ENCODE data around the gene GNG11. TPM values are rescaled to one million over a fixed set of nuclear protein-coding genes. Genes with fewer than 3 reads are reported as not detected.
A peak's percentile ranks its signal among the peaks of the same experiment; 100 is the strongest.

GNG11 gene
- total RNA-seq, 6 experiments from 2014 or later = 26.0 to 31.4 (median 28.1) TPM

- no peak for TF ChIP-seq CTCF (IDR thresholded peaks at IDR 0.05)
- peaks cover 41% of the 10 kb centered on the region for H3K4me1 Mint-ChIP-seq (ENCODE audit: low read depth)
- peak overlapping the region; percentile 97 for H3K27ac Mint-ChIP-seq
- H3K27me3 Mint-ChIP-seq (ENCODE audit: insufficient read depth) = no peaks in the 10 kb centered on the region; the same call in 1 of the 2 replicates
- peak overlapping the region; percentile 98 for H3K4me3 Mint-ChIP-seq
- H3K36me3 Mint-ChIP-seq (ENCODE audit: low read depth) = peaks cover 23% of the 10 kb centered on the region
- no peaks in the 10 kb centered on the region for H3K9me3 Mint-ChIP-seq
- peak; percentile 36 for DNase-seq
These were observed 2.4 kb downstream of the GNG11 start for GRCh38 chr7:93923942-93924341.

GRCh38 chr7:93926800-93927199 lies 5.3 kb downstream of the GNG11 start:
- TF ChIP-seq CTCF (IDR thresholded peaks at IDR 0.05) = no peak
- no peaks in the 10 kb centered on the region for H3K9me3 Mint-ChIP-seq
- H3K4me3 Mint-ChIP-seq = no peak overlapping the region
- H3K27me3 Mint-ChIP-seq (ENCODE audit: insufficient read depth) = no peaks in the 10 kb centered on the region; the same call in 1 of the 2 replicates
- H3K4me1 Mint-ChIP-seq (ENCODE audit: low read depth) = peaks cover 25% of the 10 kb centered on the region
- no peak for DNase-seq
- H3K36me3 Mint-ChIP-seq (ENCODE audit: low read depth) = peaks cover 23% of the 10 kb centered on the region
- no peak overlapping the region for H3K27ac Mint-ChIP-seq

GRCh38 chr7:93927585-93927984 lies 6.0 kb downstream of the GNG11 start:
- Mint-ChIP-seq H3K4me1 (ENCODE audit: low read depth) (peaks cover 25% of the 10 kb centered on the region), H3K4me3 (no peak overlapping the region), H3K9me3 (no peaks in the 10 kb centered on the region), H3K27ac (no peak overlapping the region), H3K36me3 (ENCODE audit: low read depth) (peaks cover 23% of the 10 kb centered on the region), H3K27me3 (ENCODE audit: insufficient read depth) (no peaks in the 10 kb centered on the region)
- no peak for TF ChIP-seq CTCF (IDR thresholded peaks at IDR 0.05)
- DNase-seq = no peak

GRCh38 chr7:93931655-93932054 lies 10.1 kb downstream of the GNG11 start:
- H3K27ac Mint-ChIP-seq = no peak overlapping the region
- H3K4me3 Mint-ChIP-seq = no peak overlapping the region
- H3K4me1 Mint-ChIP-seq (ENCODE audit: low read depth) = 0 out of 2 replicates have a peak, but pooled peaks cover 5% of the 10 kb centered on the region
- no peaks in the 10 kb centered on the region for H3K27me3 Mint-ChIP-seq (ENCODE audit: insufficient read depth)
- peaks cover 9% of the 10 kb centered on the region for H3K36me3 Mint-ChIP-seq (ENCODE audit: low read depth)
- H3K9me3 Mint-ChIP-seq = no peaks in the 10 kb centered on the region
- no peak for DNase-seq
- TF ChIP-seq CTCF (IDR thresholded peaks at IDR 0.05) = no peak

- DNase-seq = no peak
These were observed 11.6 kb downstream of the GNG11 start for GRCh38 chr7:93933156-93933555.

More at GRCh38 chr7:93933156-93933555, 11.6 kb downstream of the GNG11 start:
- Mint-ChIP-seq H3K27me3 (ENCODE audit: insufficient read depth) (no peaks in the 10 kb centered on the region), H3K27ac (no peak overlapping the region), H3K4me1 (ENCODE audit: low read depth) (peaks cover 7% of the 10 kb centered on the region), H3K4me3 (no peak overlapping the region), H3K9me3 (no peaks in the 10 kb centered on the region), H3K36me3 (ENCODE audit: low read depth) (no peaks in the 10 kb centered on the region)
- no peak for TF ChIP-seq CTCF (IDR thresholded peaks at IDR 0.05)
